ENCODE results near the gene PCARE.

- TF ChIP-seq CTCF (IDR thresholded peaks at IDR 0.05; ENCODE audit: low read length) (no peak), EZH2 (IDR thresholded peaks at IDR 0.05; ENCODE audit: borderline replicate concordance, low read length) (no peak)
Measured at GRCh38 chr2:29022679-29023078, 51.6 kb downstream of the PCARE start.
